GM21447 (cell line): ENCODE measurements around the gene TMEM62.

ENCODE experiments used
- ATAC-seq: cut with Tn5 transposase; IDR thresholded peaks from one replicate; pipeline ENCODE4 v1.9.1; 2021; ENCODE audit not compliant: unreplicated experiment

TMEM62 gene

GRCh38 chr15:43226436-43227305, 93.3 kb downstream of the TMEM62 start:
- no peak for ATAC-seq

- ATAC-seq = no peak
Observed at GRCh38 chr15:43229977-43230376, 96.6 kb downstream of the TMEM62 start.

GRCh38 chr15:43230640-43231115, 97.3 kb downstream of the TMEM62 start:
- no peak for ATAC-seq

GRCh38 chr15:43232289-43232874, 99.0 kb downstream of the TMEM62 start:
- ATAC-seq = no peak
